H1 (cell line): ENCODE measurements around the gene AKAP12.

Source experiments
- ASH2L ChIP-seq: fragments of 200-600, 300-600 bp; sonication (generic); IDR thresholded peaks from one replicate; pipeline ENCODE4 v1.7.1; 2017; ENCODE audit warnings: low read length
- CTCF ChIP-seq, 3 experiments: IDR thresholded peaks; 1 replicate in 2 of 3; 2 replicates in 1 of 3; pipeline versions ENCODE4 v1.5.1 to v1.6.1; 2011; ENCODE audit warnings: low read length in 3 of 3, mild to moderate bottlenecking in 3 of 3, inconsistent platforms in 2 of 3, low read depth in 1 of 3, moderate library complexity in 1 of 3; ENCODE audit not compliant: insufficient read depth in 1 of 3; ENCODE audit errors: control extremely low read depth in 1 of 3
- E2F6 ChIP-seq: IDR thresholded peaks from 2 replicates; pipeline ENCODE4 v1.6.1; 2012; ENCODE audit warnings: inconsistent platforms
- EGR1 ChIP-seq: IDR thresholded peaks from 2 replicates; pipeline ENCODE4 v1.6.1; 2011; ENCODE audit warnings: low read depth, low read length, borderline replicate concordance
- EZH2 ChIP-seq: fragments of 200-600 bp; sonication (generic); IDR thresholded peaks from 2 replicates; pipeline ENCODE4 v1.7.1; 2012; ENCODE audit warnings: low read depth, mild to moderate bottlenecking, moderate library complexity, low read length, inconsistent platforms; ENCODE audit not compliant: severe bottlenecking
- JUN ChIP-seq: IDR thresholded peaks from 2 replicates; pipeline ENCODE4 v1.6.1; 2011; ENCODE audit warnings: low read depth, mild to moderate bottlenecking, improper control_type of control experiment, low read length
- TAF1 ChIP-seq: IDR thresholded peaks from 2 replicates; pipeline ENCODE4 v1.6.1; 2011; ENCODE audit warnings: mild to moderate bottlenecking, low read depth, low read length
- TAF7 ChIP-seq: optimal IDR thresholded peaks from 2 replicates; pipeline ENCODE3; 2011; ENCODE audit warnings: low read depth, mild to moderate bottlenecking, inconsistent platforms, low read length, moderate library complexity, borderline replicate concordance
- TEAD4 ChIP-seq: IDR thresholded peaks from 2 replicates; pipeline ENCODE4 v1.6.1; 2012; ENCODE audit warnings: low read depth, low read length, inconsistent platforms, mixed read lengths

- TF ChIP-seq JUN (no peak), ASH2L (no peak), CTCF (IDR thresholded peaks at IDR 0.05; ENCODE audit: control extremely low read depth in 1 of 3, insufficient read depth in 1 of 3, low read depth in 1 of 3, low read length in 3 of 3) (no peak), EZH2 (no peak), E2F6 (no peak), TAF1 (no peak), TAF7 (no peak), TEAD4 (no peak), EGR1 (no peak)
These were observed 9.5 kb upstream of the AKAP12 start for GRCh38 chr6:151230277-151230577.
